Right lobe of liver (tissue), 6 donors: ENCODE measurements around the gene CCDC149. TPM values are rescaled to one million over a fixed set of nuclear protein-coding genes. Genes with fewer than 3 reads are reported as not detected.

Experiments
- ATAC-seq, 4 donors: fragments of 200-7000 bp; cut with Tn5 transposase; one replicate each; pipeline ENCODE4 v1.9.1; 2020; ENCODE audit warnings: mild to moderate bottlenecking in 4 of 4, moderate library complexity in 4 of 4
- DNase-seq, 3 donors: peaks; one replicate each; pipeline ENCODE4 v3.0.0-alpha.2; 2020
- H3K27ac ChIP-seq, 3 donors: fragments of 200-600 bp; one replicate each; pipeline ENCODE4 v1.8.0; 2022
- H3K27me3 ChIP-seq, 2 donors: fragments of 200-600 bp; one replicate each; pipeline ENCODE4 v1.8.0; 2022
- H3K36me3 ChIP-seq, 4 donors: fragments of 200-600 bp; sonication (generic) in 1 of 4; one replicate each; pipeline versions ENCODE4 v1.5.1 to v1.8.0; 2017 to 2022; ENCODE audit warnings: control low read depth in 1 of 4
- H3K4me1 ChIP-seq, 4 donors: fragments of 200-600 bp; sonication (generic) in 1 of 4; one replicate each; pipeline versions ENCODE4 v1.5.1 to v1.8.0; 2017 to 2022; ENCODE audit warnings: control low read depth in 1 of 4
- H3K4me3 ChIP-seq, 3 donors: fragments of 200-600 bp; one replicate each; pipeline ENCODE4 v1.8.0; 2022
- H3K9me3 ChIP-seq, 4 donors: fragments of 200-600 bp; sonication (generic) in 1 of 4; one replicate each; pipeline versions ENCODE4 v1.5.1 to v1.8.0; 2017 to 2022; ENCODE audit warnings: control low read depth in 1 of 4
- POLR2A ChIP-seq: fragments of 450-650 bp; IDR thresholded peaks from one replicate; pipeline ENCODE4 v1.6.1; 2017; ENCODE audit warnings: antibody characterized with exemption, mild to moderate bottlenecking
- WGBS: methylation state at CpG from one replicate; pipeline ENCODE4 v1.1.6; 2018; ENCODE audit warnings: low coverage, low lambda C conversion rate; ENCODE audit not compliant: insufficient coverage; ENCODE audit errors: missing lambda C conversion rate; 5-methylcytosine and 5-hydroxymethylcytosine counted together
- intact Hi-C, 2 donors: fragments of 100-400 bp; cut with DNase I; formaldehyde crosslinking; loops; one replicate each; pipeline versions ENCODE4 v1.11.2 to v1.14.1; 2022
- total RNA-seq, 6 experiments: library from RNA; depleted of rRNA in 2 of 6; stranded (reverse); fragments of >200 nt in 2 of 6; fragmentation: NEBNext Ultra II Directional in 3 of 6; extraction: Animal tissue kit (Norgen Biotek cat#: 25700) in 3 of 6; gene quantifications; one replicate each; pipeline versions ENCODE4 v1.1.0 to v1.2.4, GENCODE V29; 2016 to 2023
- TF ChIP-seq, protein P1 (sequence below), 4 donors: fragments of 200-600 bp in 3 of 4; fragments of 450-650 bp in 1 of 4; IDR thresholded peaks; one replicate each; pipeline versions ENCODE4 v1.5.1 to v1.8.0; 2016 to 2022; ENCODE audit warnings: antibody characterized with exemption in 4 of 4, mild to moderate bottlenecking in 2 of 4
- donor health status: DM: no; HTN: yes; CAD: no.
- donor health status: DM: no; HTN: no; CAD: no.
- donor health status: DM: no; HTN: no; CAD: no.
- donor health status: DM: no; HTN: yes; CAD: no.
- donor health status: DM: no; HTN: yes; CAD: no.

Gene CCDC149
- total RNA-seq, 6 experiments from 2014 or later = 3.9 to 8.0 (median 5.2) TPM

DNA sequence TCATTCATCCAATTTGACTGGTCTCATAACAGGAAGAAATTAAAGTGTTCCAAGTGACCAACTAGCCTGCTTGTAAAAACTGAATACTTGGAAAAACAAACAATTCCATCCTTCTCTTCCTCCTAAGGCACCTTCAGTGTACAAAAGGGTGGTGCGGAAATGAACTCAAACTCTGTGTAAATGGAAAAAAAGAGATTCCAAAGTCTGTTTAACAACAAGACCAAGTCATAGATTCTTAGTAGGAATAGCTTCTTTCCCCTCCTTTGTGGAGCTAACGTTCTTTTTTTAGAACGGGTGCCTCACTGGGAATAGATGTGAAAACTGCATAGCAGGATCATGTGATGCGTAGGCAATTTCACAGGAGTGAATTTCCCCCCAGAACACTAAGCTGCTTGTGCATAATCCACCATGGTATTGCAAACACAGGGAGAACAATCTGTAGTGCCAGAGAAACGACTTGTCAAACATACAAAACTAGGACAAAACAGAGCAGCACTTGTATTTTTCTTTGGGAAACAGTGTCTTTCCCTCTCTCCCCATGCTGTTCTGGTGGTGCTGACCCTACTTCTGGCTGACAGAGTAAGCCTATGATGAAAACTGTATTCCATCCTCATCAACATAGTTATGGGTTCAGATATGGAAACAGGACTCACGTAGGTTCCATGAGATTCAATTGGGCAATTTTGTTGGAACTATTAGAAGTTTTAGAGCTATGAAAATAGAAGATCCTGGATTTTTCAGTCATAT lies 130.7 kb downstream of the CCDC149 start:
- Histone ChIP-seq H3K27me3 (no peaks in the 10 kb centered on the region), H3K4me1 (no peaks in the 10 kb centered on the region), H3K4me3 (no peak overlapping the region), H3K36me3 (no peaks in the 10 kb centered on the region), H3K27ac (no peak overlapping the region), H3K9me3 (no peaks in the 10 kb centered on the region)
- DNase-seq (no peak), ATAC-seq (no peak)
- intact Hi-C loops = no loop called here
- TF ChIP-seq, protein P1, sequence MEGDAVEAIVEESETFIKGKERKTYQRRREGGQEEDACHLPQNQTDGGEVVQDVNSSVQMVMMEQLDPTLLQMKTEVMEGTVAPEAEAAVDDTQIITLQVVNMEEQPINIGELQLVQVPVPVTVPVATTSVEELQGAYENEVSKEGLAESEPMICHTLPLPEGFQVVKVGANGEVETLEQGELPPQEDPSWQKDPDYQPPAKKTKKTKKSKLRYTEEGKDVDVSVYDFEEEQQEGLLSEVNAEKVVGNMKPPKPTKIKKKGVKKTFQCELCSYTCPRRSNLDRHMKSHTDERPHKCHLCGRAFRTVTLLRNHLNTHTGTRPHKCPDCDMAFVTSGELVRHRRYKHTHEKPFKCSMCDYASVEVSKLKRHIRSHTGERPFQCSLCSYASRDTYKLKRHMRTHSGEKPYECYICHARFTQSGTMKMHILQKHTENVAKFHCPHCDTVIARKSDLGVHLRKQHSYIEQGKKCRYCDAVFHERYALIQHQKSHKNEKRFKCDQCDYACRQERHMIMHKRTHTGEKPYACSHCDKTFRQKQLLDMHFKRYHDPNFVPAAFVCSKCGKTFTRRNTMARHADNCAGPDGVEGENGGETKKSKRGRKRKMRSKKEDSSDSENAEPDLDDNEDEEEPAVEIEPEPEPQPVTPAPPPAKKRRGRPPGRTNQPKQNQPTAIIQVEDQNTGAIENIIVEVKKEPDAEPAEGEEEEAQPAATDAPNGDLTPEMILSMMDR (IDR thresholded peaks at IDR 0.05) = no peak
- no peak for TF ChIP-seq POLR2A
- WGBS = 66% methylated on average over 6 of the region's 6 CpGs

DNA sequence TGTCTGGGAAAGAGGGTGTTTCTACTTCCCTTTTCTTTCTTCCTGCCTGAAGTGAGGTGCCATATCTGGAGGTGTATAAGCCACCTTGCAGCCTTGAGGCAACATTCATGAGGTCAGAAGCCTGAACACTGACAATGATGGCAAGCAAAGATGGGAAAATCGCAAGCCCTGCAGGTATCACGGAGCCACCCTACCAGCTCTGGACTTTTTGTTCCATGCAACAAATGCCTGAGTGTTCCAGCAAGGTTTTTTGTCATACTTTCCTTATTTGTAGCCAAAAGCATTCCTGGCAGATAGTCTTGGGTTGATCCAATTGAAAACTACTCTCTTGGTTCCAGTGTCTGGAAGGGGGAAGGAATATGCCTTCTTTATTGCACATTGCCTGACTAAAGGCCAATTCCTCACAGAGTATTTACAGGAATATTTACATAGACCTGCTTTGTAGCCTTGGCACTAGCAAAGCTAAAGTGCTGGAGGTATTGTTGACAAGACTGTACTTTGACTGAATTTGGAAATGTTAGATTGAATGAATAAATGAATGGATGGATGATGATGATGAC lies 131.8 kb downstream of the CCDC149 start:
- H3K36me3 ChIP-seq = no peaks in the 10 kb centered on the region
- DNase-seq = no peak
- no peaks in the 10 kb centered on the region for H3K9me3 ChIP-seq
- ATAC-seq = no peak
- no peaks in the 10 kb centered on the region for H3K27me3 ChIP-seq
- WGBS = 63% methylated on average over 2 of the region's 2 CpGs
- H3K27ac ChIP-seq = no peak overlapping the region
- no peaks in the 10 kb centered on the region for H3K4me1 ChIP-seq
- no peak overlapping the region for H3K4me3 ChIP-seq
- TF ChIP-seq POLR2A = no peak
- TF ChIP-seq, protein P1 (IDR thresholded peaks at IDR 0.05) = no peak
- intact Hi-C loops = no loop called here

DNA sequence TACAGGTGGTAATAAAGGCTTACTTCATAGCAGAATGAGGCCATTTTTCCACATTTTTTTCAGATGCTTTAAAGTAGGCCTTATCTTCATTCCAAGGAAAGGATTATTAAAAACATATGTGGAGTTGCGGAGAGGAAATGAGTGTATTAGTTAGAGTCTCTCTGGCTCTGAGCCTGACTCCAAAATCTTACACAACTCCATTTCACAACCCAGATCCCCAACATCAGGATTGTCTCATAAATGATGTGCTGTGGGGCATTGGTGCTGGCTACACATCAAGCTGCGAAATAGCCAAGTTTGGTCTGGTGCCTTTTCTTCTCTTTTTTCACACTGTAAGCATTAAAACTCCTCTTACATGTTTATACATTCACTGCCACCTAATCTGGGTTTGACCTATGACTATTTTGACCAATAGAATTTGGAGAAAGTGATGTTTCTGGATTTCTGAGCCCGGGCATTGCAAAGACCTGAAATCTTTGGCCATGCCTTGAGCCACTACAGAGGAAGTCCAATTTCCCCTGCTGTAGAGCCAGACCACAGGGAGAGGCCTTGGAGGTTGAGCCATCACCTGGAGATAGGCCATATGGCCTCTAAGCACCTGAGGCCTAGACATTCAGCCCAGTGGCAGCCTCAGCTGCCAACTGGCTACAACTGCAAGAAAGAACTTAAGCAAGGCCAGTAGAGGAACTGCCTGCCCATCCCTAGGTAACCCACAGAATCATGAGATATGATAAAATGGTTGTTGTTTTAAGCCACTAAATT lies 134.2 kb downstream of the CCDC149 start:
- no peak for DNase-seq
- intact Hi-C loops = no loop called here
- Histone ChIP-seq H3K36me3 (no peaks in the 10 kb centered on the region), H3K27me3 (no peaks in the 10 kb centered on the region), H3K4me1 (no peaks in the 10 kb centered on the region), H3K27ac (no peak overlapping the region), H3K9me3 (no peaks in the 10 kb centered on the region), H3K4me3 (no peak overlapping the region)
- WGBS = 55% methylated on average over 3 of the region's 3 CpGs
- TF ChIP-seq, protein P1 (IDR thresholded peaks at IDR 0.05) = no peak
- no peak for TF ChIP-seq POLR2A
- ATAC-seq = no peak

DNA sequence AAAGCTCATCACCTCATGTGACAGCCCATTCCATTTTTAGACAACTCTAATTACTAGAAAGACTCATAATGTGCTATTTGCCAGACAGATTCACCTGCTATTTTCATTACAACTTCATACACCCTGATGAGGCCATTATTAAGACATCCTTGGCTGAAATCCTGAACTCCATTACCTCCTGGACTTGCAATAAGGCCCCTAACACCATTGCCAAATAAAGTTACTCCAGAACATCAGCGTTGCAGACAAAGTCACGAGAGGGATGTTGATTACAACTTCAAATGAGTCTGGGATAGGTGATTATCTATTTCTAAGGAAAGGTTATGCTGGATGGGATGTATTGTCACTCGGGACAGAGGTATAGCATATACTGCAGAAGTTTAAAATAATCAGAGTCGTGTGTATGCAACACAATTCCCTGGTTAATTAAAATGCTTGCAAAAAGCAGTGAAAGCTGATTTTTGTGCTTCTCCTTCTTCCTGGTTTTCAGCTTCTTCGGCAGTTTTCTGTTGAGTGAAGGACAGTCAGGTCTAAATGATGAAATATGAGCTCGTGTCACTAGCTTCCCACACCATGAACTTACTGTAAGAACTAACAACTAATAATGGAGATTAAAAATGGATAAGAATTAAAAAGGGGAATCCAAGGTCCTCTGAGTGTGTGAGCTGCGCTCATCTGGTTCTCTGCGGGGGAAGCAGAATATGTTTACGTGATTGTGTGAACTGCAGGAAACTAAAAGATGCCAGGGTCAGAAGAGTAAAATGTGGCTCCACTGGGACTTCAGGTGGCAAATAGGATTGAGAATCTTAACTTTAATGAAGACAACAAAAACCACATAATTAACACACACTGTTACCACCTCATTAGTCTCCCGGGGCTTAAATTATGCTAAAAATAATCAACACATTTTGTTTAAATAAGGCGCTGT lies 135.0 kb downstream of the CCDC149 start:
- Histone ChIP-seq H3K27me3 (no peaks in the 10 kb centered on the region), H3K4me3 (no peak overlapping the region), H3K4me1 (no peaks in the 10 kb centered on the region), H3K36me3 (no peaks in the 10 kb centered on the region), H3K27ac (no peak overlapping the region), H3K9me3 (no peaks in the 10 kb centered on the region)
- TF ChIP-seq POLR2A = no peak
- TF ChIP-seq, protein P1 (IDR thresholded peaks at IDR 0.05) = no peak
- ATAC-seq (no peak), DNase-seq (no peak)
- intact Hi-C loops = no loop called here
- 56% methylated on average over 11 of the region's 11 CpGs for WGBS
